GM12875 (cell line): Measurements from ENCODE around the gene HSPA1B.
"Not testable (repeated sequence)": the region's sequence is repeated elsewhere in the genome, so short reads cannot be mapped to it uniquely, and the experiment has no call there.

Experiments
- H3K4me3 ChIP-seq: one replicate; pipeline ENCODE4 v1.5.1; 2011; ENCODE audit warnings: low read depth, low read length, control low read depth
- TF ChIP-seq, protein P1 (sequence below): IDR thresholded peaks from 2 replicates; pipeline ENCODE4 v1.5.1; 2011; ENCODE audit warnings: low read depth, mild to moderate bottlenecking, control low read depth, inconsistent platforms, low read length, moderate library complexity, borderline replicate concordance; ENCODE audit not compliant: insufficient read depth

Gene HSPA1B

DNA sequence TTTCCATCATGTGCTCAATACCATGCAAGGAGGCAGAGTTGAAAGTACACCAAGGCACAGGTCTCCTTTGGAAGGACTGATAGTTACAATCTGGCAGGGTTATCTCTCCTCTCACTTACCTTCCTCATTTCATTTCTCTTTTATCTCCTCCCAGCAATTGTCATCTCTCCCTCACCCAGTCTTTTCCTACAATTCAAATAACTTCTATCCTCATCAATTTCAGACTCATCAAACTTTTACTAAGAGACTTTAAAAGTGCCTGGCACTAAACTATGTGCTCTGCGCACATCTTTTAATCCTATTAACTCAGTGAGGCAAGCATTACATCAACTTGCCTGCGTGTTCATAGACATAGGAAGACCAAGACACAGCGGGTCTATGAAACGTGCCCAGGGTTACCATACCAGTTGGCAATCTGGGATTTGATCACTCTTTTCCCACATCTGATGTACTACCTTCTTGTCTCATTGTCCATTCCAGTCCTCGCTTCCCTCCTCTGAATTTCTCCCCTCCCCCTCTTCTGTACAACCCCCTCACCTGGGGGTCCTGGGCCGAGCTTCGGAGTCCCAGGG, 33.2 kb upstream of the HSPA1B start:
- TF ChIP-seq, protein P1, sequence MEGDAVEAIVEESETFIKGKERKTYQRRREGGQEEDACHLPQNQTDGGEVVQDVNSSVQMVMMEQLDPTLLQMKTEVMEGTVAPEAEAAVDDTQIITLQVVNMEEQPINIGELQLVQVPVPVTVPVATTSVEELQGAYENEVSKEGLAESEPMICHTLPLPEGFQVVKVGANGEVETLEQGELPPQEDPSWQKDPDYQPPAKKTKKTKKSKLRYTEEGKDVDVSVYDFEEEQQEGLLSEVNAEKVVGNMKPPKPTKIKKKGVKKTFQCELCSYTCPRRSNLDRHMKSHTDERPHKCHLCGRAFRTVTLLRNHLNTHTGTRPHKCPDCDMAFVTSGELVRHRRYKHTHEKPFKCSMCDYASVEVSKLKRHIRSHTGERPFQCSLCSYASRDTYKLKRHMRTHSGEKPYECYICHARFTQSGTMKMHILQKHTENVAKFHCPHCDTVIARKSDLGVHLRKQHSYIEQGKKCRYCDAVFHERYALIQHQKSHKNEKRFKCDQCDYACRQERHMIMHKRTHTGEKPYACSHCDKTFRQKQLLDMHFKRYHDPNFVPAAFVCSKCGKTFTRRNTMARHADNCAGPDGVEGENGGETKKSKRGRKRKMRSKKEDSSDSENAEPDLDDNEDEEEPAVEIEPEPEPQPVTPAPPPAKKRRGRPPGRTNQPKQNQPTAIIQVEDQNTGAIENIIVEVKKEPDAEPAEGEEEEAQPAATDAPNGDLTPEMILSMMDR = no peak
- H3K4me3 ChIP-seq = peak overlapping the region; percentile 91

DNA sequence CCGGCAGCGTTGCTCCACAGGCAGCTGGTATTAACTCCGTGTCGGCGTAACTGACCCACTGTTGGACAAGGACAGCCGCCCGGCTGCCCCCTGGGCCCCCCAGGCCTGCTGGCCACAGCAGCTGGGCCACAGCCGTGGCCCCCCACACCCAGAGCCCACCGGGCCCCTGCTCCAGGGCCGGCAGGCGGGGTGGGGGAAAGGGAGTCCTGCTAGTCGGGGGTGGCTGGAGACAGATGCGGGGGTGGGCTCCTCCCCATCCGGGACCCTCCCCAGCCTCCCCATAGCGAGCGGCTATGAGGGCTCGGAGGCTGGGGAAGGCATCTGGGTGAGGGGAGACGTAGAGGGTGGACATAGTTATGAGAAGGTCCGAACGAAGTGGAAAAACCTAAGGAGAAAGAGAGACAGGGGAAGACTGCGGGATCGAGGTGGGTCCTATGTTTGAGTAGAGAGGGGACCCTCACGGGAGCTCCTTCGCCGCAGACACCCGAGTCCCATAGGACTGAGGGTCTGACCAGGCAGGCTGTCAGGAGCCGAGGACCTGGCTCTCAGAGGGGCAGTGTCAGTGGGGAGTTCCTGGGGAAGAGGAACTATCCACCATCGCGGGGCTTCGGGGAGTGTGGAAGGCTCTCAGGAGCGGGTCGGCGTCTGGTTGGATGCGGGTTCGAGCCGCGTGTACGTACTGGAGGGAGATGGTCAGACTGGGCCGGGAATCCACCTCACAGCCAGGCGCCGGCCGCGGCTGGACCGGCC, 32.5 kb upstream of the HSPA1B start:
- TF ChIP-seq, protein P1 = no peak
- peak overlapping the region; percentile 91 for H3K4me3 ChIP-seq

DNA sequence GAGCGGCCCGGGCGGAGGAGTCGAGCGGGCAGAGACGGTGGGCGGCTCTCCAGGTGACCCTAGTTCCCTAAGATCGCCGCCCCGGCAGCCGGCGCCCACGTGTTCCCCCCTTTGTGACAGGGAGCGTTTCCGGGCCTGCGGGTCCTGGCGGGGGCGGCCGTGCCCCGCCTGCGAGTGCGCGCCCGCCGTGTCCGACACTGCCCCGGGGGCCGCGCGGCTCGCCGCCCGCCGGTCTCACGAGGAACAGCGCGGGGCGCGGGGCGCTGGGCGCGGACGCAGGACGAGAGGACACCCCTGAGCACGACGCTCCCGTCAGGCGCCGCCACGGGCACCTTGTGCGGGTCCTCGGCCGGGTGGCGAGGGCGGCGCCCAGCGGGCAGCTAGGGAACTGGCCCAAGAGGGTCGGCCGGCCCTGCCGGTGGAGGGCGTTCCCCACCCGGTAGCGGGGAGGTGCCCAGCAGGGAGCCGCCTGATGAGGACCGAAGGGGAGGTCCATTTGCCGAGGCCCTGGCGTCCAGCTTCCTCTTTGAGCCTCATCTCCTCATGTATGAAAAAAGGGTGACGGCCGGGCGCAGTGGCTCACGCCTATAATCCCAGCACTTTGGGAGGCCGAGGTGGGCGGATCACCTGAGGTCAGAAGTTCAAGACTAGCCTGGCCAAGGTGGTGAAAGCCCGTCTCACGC, 31.8 kb upstream of the HSPA1B start, which contains the start of gene VARS1:
TSS of gene VARS1 (minus strand) at position 137 of the 683 bp plus-strand sequence. CDS start 535 bp downstream, outside the sequence.
- TF ChIP-seq, protein P1 = peak; percentile 91
- H3K4me3 ChIP-seq = peak within 1 kb of the TSS; percentile 91

DNA sequence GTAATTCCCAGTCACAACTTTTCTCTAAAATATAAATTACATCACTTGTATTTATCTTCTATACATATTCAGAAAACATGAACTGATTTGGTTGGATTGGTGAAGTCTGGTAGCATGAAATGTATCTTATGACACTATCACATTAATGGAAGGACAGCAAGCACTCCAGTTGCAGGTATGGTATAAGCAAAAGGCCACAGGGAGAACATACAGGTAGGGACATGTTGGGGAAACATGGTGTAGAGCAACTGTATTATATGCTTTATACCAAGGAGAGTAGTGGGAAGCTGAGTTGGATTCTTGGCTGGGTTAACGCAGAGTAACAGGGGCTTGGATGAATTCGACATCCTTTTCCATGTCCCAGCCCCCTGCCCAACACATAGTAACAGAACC, 30.5 kb upstream of the HSPA1B start:
- no peak overlapping the region for H3K4me3 ChIP-seq

DNA sequence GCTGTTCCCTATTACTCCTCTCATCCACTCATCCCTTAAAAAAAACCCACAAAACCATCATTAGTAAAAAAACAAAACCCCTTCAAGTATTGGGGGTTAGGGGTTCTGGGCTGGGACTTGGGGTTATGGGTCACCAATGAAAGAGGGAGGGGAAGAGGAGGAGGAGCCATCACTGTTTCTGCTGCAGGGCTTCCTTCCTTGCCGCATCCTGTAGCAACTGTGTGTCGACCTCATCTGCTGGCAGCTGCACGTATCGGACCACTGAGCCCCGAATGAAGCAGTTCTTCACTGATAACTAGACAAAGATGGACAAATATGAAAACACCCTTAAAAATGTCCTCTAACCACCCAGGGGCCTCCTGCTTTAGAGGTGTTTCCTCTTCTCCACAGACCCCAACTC, 29.9 kb upstream of the HSPA1B start:
- H3K4me3 ChIP-seq = no peak overlapping the region
- TF ChIP-seq, protein P1 = no peak

More for the DNA sequence above, 30.5 kb upstream of the HSPA1B start:
- TF ChIP-seq, protein P1 = no peak

DNA sequence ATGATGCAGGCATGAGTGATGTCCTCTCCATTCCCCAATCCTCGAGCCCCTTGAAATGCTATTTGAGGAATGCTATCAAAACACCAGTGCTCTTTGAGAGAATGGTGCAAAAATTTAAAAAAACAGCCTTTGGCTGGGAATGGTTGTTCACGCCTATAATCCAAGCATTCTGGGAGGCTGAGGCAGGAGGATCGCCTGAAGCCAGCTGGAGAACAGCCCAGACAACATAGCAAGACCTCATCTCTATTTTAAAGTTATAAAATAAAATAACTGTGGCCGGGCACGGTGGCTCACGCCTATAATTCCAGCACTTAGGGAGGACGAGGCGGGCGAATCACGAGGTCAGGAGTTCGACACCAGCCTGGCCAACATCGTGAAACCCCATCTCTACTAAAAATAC, 27.8 kb upstream of the HSPA1B start:
- TF ChIP-seq, protein P1 = no peak

DNA sequence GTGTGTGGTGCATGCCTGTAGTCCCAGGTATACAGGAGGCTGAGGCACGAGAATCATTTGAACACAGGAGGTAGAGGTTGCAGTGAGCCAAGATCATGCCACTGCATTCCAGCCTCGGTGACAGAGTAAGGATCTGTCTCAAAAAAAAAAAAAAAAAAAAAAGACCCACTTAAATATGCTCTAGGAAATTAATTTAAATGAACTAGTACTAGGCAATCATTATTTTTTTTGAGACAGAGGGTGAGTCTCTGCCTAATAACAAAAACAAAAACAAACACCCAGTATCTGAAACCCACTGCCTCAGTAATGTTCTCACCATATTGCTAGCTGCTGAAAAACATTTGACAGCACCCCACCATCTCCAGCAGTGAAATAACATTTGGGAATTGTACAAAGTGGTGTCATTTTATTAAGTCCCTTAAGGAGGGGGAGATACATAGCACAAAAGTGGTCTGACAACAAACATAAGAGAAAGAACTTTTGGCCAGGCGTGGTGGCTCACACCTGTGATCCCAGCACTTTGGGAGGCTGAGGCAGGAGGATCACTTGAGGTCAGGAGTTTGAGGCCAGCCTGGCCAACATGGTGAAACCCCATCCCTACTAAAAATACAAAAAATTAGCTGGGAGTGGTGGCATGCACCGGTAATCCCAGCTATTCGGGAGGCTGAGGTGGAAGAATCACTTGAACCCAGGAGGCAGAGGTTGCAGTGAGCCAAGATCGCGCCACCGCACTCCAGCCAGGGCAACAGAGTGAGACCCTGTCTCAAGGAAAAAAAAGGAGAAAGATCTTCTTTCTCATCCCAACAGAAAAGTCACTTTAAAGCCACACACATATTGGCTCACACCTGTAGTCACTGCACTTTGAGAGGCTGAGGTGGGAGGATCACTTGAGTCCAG, 26.3 kb upstream of the HSPA1B start:
- H3K4me3 ChIP-seq = not testable (repeated sequence)

More for the DNA sequence above, 27.8 kb upstream of the HSPA1B start:
- no peak overlapping the region for H3K4me3 ChIP-seq
